ENCODE results near the gene CDH12.

DNA sequence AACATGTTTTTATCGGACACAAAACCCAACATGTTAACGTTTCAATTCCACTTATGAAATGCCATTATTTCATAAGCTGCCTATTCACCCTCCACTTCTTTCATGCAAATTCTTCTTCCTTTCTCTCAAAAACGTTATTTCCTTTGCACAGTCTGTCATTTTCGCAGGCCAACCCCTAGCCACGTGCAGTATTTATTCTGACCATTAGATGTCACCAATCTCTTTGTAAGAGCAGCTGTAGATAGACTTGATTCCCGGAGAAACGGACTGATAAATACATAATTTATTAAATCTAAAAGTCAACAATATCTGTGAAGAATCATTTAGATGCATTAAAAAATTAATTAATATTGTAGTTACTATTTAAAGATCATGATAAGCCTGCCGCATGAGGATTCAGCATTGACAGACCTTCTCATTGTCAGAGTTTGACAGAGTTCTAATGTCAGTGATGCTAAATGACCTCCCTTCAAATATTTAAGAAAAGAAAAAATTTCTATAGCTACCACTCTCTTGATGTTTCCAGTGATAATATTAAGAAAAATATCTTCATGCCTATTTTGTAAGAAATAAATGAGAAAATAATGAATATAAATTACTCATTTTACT is 933.6 kb downstream of the CDH12 start:
- TF ChIP-seq POLR2AphosphoS5 (IDR thresholded peaks at IDR 0.05; ENCODE audit: low read depth), result no peak
- TF ChIP-seq, protein P1, sequence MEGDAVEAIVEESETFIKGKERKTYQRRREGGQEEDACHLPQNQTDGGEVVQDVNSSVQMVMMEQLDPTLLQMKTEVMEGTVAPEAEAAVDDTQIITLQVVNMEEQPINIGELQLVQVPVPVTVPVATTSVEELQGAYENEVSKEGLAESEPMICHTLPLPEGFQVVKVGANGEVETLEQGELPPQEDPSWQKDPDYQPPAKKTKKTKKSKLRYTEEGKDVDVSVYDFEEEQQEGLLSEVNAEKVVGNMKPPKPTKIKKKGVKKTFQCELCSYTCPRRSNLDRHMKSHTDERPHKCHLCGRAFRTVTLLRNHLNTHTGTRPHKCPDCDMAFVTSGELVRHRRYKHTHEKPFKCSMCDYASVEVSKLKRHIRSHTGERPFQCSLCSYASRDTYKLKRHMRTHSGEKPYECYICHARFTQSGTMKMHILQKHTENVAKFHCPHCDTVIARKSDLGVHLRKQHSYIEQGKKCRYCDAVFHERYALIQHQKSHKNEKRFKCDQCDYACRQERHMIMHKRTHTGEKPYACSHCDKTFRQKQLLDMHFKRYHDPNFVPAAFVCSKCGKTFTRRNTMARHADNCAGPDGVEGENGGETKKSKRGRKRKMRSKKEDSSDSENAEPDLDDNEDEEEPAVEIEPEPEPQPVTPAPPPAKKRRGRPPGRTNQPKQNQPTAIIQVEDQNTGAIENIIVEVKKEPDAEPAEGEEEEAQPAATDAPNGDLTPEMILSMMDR (IDR thresholded peaks at IDR 0.05; ENCODE audit: insufficient read depth, low read length), result peak; percentile 54
